H9 (cell line): ENCODE data around the gene PCBP2. TPM values are rescaled to one million over a fixed set of nuclear protein-coding genes. Genes with fewer than 3 reads are reported as not detected.

Experiments
- DNase-seq: peaks from one replicate; pipeline ENCODE4 v3.0.0-alpha.2; 2017
- H2AFZ ChIP-seq: one replicate; pipeline ENCODE4 v1.6.1; 2013; ENCODE audit warnings: mild to moderate bottlenecking, low read length, control low read depth, moderate library complexity
- H2AK5ac ChIP-seq: 2 replicates; pipeline ENCODE4 v1.6.1; 2013; ENCODE audit warnings: low read length, control low read depth, mixed read lengths; ENCODE audit not compliant: insufficient read length
- H2BK120ac ChIP-seq: one replicate; pipeline ENCODE4 v1.6.1; 2013; ENCODE audit warnings: low read depth, mild to moderate bottlenecking, low read length, control low read depth, inconsistent platforms; ENCODE audit not compliant: poor library complexity, severe bottlenecking
- H2BK12ac ChIP-seq: 2 replicates; pipeline ENCODE4 v1.6.1; 2013; ENCODE audit warnings: low read length, control low read depth, mixed read lengths, low read depth; ENCODE audit not compliant: insufficient read length
- H2BK15ac ChIP-seq: 2 replicates; pipeline ENCODE4 v1.6.1; 2013; ENCODE audit warnings: low read depth, low read length, control low read depth
- H2BK20ac ChIP-seq: one replicate; pipeline ENCODE4 v1.6.1; 2013; ENCODE audit warnings: low read depth, mild to moderate bottlenecking, low read length, control low read depth, inconsistent platforms; ENCODE audit not compliant: poor library complexity, severe bottlenecking
- H2BK5ac ChIP-seq: 2 replicates; pipeline ENCODE4 v1.6.1; 2013; ENCODE audit warnings: low read length, control low read depth, mixed read lengths; ENCODE audit not compliant: insufficient read length
- H3K14ac ChIP-seq: 2 replicates; pipeline ENCODE4 v1.6.1; 2013; ENCODE audit warnings: low read length, control low read depth; ENCODE audit not compliant: insufficient read depth
- H3K18ac ChIP-seq: 2 replicates; pipeline ENCODE4 v1.6.1; 2013; ENCODE audit warnings: low read depth, mild to moderate bottlenecking, mixed read lengths, low read length, control low read depth; ENCODE audit not compliant: insufficient read length
- H3K23ac ChIP-seq: 2 replicates; pipeline ENCODE4 v1.6.1; 2013; ENCODE audit warnings: low read length, control low read depth, mixed read lengths, low read depth; ENCODE audit not compliant: insufficient read length
- H3K23me2 ChIP-seq: 2 replicates; pipeline ENCODE4 v1.6.1; 2013; ENCODE audit warnings: low read depth, mild to moderate bottlenecking, mixed read lengths, low read length, control low read depth; ENCODE audit not compliant: insufficient read length, poor library complexity, severe bottlenecking
- H3K27ac ChIP-seq: 2 replicates; pipeline ENCODE4 v1.5.1; 2013; ENCODE audit warnings: low read length, control low read depth, mixed read lengths, low read depth; ENCODE audit not compliant: insufficient read length
- H3K27me3 ChIP-seq: 2 replicates; pipeline ENCODE4 v1.6.1; 2013; ENCODE audit warnings: low read length, control low read depth, inconsistent platforms; ENCODE audit not compliant: insufficient read depth
- H3K4ac ChIP-seq: 2 replicates; pipeline ENCODE4 v1.6.1; 2013; ENCODE audit warnings: low read depth, mild to moderate bottlenecking, control low read depth, inconsistent platforms, low read length, moderate library complexity
- H3K4me1 ChIP-seq: 2 replicates; pipeline ENCODE4 v1.6.1; 2013; ENCODE audit warnings: low read length, control low read depth, inconsistent platforms; ENCODE audit not compliant: insufficient read depth
- H3K4me2 ChIP-seq: 2 replicates; pipeline ENCODE4 v1.6.1; 2013; ENCODE audit warnings: low read length, control low read depth, mixed read lengths; ENCODE audit not compliant: insufficient read length, insufficient read depth
- H3K56ac ChIP-seq: 2 replicates; pipeline ENCODE4 v1.6.1; 2013; ENCODE audit warnings: low read depth, mild to moderate bottlenecking, mixed read lengths, low read length, control low read depth; ENCODE audit not compliant: insufficient read length
- H3K79me1 ChIP-seq: 2 replicates; pipeline ENCODE4 v1.6.1; 2013; ENCODE audit warnings: low read depth, mild to moderate bottlenecking, moderate library complexity, low read length, control low read depth, inconsistent platforms; ENCODE audit not compliant: insufficient read depth, poor library complexity, severe bottlenecking
- H3K79me2 ChIP-seq: 2 replicates; pipeline ENCODE4 v1.6.1; 2013; ENCODE audit warnings: low read length, control low read depth, inconsistent platforms; ENCODE audit not compliant: insufficient read depth
- H3K9ac ChIP-seq: 2 replicates; pipeline ENCODE4 v1.6.1; 2013; ENCODE audit warnings: low read length, control low read depth, mixed read lengths; ENCODE audit not compliant: insufficient read length; ENCODE audit errors: extremely low read depth
- H3K9me3 ChIP-seq: one replicate; pipeline ENCODE4 v1.6.1; 2013; ENCODE audit warnings: low read depth, low read length, inconsistent platforms; ENCODE audit not compliant: control insufficient read depth
- H3T11ph ChIP-seq: one replicate; pipeline ENCODE4 v1.6.1; 2013; ENCODE audit warnings: mild to moderate bottlenecking, low read length, control low read depth, inconsistent platforms
- H4K20me1 ChIP-seq: one replicate; pipeline ENCODE4 v1.6.1; 2013; ENCODE audit not compliant: control insufficient read depth, insufficient read length, insufficient read depth
- H4K5ac ChIP-seq: 2 replicates; pipeline ENCODE4 v1.6.1; 2013; ENCODE audit warnings: low read depth, mild to moderate bottlenecking, mixed read lengths, low read length, control low read depth; ENCODE audit not compliant: insufficient read length
- H4K8ac ChIP-seq: replicated peaks from 2 replicates; pipeline ENCODE4 v1.6.1; 2013; ENCODE audit warnings: low read length, control low read depth, mixed read lengths, low read depth; ENCODE audit not compliant: insufficient read length
- H4K91ac ChIP-seq: 2 replicates; pipeline ENCODE4 v1.6.1; 2013; ENCODE audit warnings: low read depth, mild to moderate bottlenecking, moderate library complexity, mixed read lengths, low read length, control low read depth; ENCODE audit not compliant: insufficient read length
- H3K27ac Mint-ChIP-seq, 3 experiments: 2 replicates in 2 of 3; 3 replicates in 1 of 3; pipeline ENCODE4 v1.8.0; 2020 to 2021; ENCODE audit warnings: mixed read lengths in 3 of 3, mild to moderate bottlenecking in 1 of 3, moderate library complexity in 1 of 3
- H3K27me3 Mint-ChIP-seq: 2 replicates; pipeline ENCODE4 v1.8.0; 2021; ENCODE audit warnings: low read depth, mild to moderate bottlenecking, moderate library complexity, mixed read lengths
- H3K36me3 Mint-ChIP-seq, 3 experiments: 2 replicates in 2 of 3; 3 replicates in 1 of 3; pipeline ENCODE4 v1.8.0; 2020 to 2021; ENCODE audit warnings: low read depth in 3 of 3, mixed read lengths in 3 of 3; ENCODE audit not compliant: insufficient read depth in 1 of 3
- H3K4me1 Mint-ChIP-seq, 2 experiments: 2 replicates each; pipeline ENCODE4 v1.8.0; 2020; ENCODE audit warnings: mixed read lengths in 2 of 2
- H3K4me3 Mint-ChIP-seq, 2 experiments: 2 replicates in 1 of 2; 3 replicates in 1 of 2; pipeline ENCODE4 v1.8.0; 2020 to 2021; ENCODE audit warnings: mild to moderate bottlenecking in 2 of 2, mixed read lengths in 2 of 2, moderate library complexity in 1 of 2
- H3K9me3 Mint-ChIP-seq, 2 experiments: 2 replicates in 1 of 2; 3 replicates in 1 of 2; pipeline ENCODE4 v1.8.0; 2020; ENCODE audit warnings: mild to moderate bottlenecking in 2 of 2, mixed read lengths in 2 of 2, moderate library complexity in 1 of 2
- WGBS: extraction: QIAGEN DNeasy Blood & Tissue Kit; methylation state at CpG from one replicate; pipeline ENCODE4 v1.1.7; 2013; ENCODE audit warnings: missing lambda C conversion rate, low lambda C conversion rate, mixed read lengths; ENCODE audit not compliant: insufficient read length; ENCODE audit errors: extremely low coverage; 5-methylcytosine and 5-hydroxymethylcytosine counted together
- total RNA-seq: library from RNA; stranded (reverse); gene quantifications from 2 replicates; pipeline ENCODE4 v1.2.1, GENCODE V29; 2021
- TF ChIP-seq, protein P1 (sequence below): fragments of 200-600 bp; sonication (generic); conservative IDR thresholded peaks from 3 replicates; pipeline ENCODE4 v1.8.0; 2021; ENCODE audit warnings: antibody characterized with exemption, mild to moderate bottlenecking

The PCBP2 gene
- total RNA-seq, 1 experiment from 2014 or later, result 1,207 TPM

DNA sequence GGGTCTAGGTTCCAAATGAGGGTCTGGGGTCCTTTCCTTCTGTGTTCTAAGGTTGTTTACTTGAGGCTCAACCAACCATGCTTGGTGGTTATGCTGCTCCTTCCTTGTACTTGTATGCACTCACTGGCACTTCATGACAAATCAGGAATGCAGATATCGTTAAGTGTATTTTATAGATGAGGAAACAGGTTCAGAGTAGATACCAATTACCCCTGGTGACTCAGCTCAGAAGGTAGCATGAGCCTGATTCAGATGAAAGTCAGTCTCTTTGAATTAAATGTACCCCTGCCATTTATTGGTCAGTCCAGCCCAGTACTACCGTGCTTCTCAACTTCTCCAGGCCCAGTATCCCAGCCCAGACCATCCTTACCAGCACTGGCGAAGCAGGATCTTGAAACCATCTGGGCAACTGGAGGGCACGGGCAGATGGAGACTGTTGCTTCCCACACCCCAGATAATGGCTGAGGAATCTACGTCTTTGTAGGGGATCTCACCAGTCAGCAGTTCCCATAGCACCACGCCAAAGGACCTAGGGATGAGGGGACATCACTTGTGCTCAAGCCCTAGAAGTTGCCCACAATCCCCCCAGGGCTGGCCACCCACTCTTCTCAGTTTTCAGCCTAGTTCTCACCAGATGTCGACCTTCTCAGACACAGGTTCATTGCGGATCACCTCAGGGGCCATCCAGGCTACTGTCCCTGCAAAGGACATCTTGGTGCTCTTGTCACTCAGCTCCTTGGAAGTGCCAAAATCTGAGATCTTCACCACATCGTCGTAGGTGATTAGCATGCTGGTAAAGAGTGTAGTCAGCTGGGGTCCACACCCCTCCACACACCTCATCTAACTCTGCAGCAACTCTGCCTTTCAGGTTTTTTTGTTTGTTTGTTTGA lies 33.0 kb downstream of the PCBP2 start:
- no peak overlapping the region for H3K4ac ChIP-seq
- no peak overlapping the region for H2BK15ac ChIP-seq
- H4K91ac ChIP-seq, result no peak overlapping the region
- Mint-ChIP-seq H3K9me3 (no peaks in the 10 kb centered on the region), H3K4me3 (no peak overlapping the region; a peak in 1 of 5 replicates), H3K36me3 (peaks cover 31 to 60% (median 59%) of the 10 kb centered on the region in 3 experiments), H3K27ac (peak overlapping the region in 1 of 3 experiments; percentile 84; a peak in 2 of 7 replicates), H3K4me1 (peaks cover 16 to 22% of the 10 kb centered on the region in 2 experiments), H3K27me3 (peaks cover 1% of the 10 kb centered on the region; the same call in 1 of the 2 replicates)
- H3K79me2 ChIP-seq, result no peaks in the 10 kb centered on the region
- no peak overlapping the region for H3K14ac ChIP-seq
- no peak overlapping the region for H3T11ph ChIP-seq
- DNase-seq, result no peak
- H3K9me3 ChIP-seq, result no peaks in the 10 kb centered on the region
- H3K4me1 ChIP-seq, result no peaks in the 10 kb centered on the region
- H3K4me2 ChIP-seq, result no peak overlapping the region
- no peak overlapping the region for H2AK5ac ChIP-seq
- no peak overlapping the region for H2BK5ac ChIP-seq
- H2BK120ac ChIP-seq, result no peak overlapping the region
- H3K9ac ChIP-seq, result no peak overlapping the region
- H2BK20ac ChIP-seq, result no peak overlapping the region
- H3K18ac ChIP-seq, result no peak overlapping the region
- H3K79me1 ChIP-seq, result no peaks in the 10 kb centered on the region
- H4K5ac ChIP-seq, result no peak overlapping the region
- no peaks in the 10 kb centered on the region for H4K20me1 ChIP-seq
- no peak overlapping the region for H3K56ac ChIP-seq
- H3K27me3 ChIP-seq, result no peaks in the 10 kb centered on the region
- TF ChIP-seq, protein P1, sequence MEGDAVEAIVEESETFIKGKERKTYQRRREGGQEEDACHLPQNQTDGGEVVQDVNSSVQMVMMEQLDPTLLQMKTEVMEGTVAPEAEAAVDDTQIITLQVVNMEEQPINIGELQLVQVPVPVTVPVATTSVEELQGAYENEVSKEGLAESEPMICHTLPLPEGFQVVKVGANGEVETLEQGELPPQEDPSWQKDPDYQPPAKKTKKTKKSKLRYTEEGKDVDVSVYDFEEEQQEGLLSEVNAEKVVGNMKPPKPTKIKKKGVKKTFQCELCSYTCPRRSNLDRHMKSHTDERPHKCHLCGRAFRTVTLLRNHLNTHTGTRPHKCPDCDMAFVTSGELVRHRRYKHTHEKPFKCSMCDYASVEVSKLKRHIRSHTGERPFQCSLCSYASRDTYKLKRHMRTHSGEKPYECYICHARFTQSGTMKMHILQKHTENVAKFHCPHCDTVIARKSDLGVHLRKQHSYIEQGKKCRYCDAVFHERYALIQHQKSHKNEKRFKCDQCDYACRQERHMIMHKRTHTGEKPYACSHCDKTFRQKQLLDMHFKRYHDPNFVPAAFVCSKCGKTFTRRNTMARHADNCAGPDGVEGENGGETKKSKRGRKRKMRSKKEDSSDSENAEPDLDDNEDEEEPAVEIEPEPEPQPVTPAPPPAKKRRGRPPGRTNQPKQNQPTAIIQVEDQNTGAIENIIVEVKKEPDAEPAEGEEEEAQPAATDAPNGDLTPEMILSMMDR, result no peak
- H3K23me2 ChIP-seq, result no peaks in the 10 kb centered on the region
- H3K23ac ChIP-seq, result no peak overlapping the region
- no CpG with 5 or more reads among the region's 10 CpGs for WGBS
- no peak overlapping the region for H2AFZ ChIP-seq
- no peak overlapping the region for H4K8ac ChIP-seq
- H2BK12ac ChIP-seq, result no peak overlapping the region
- no peak overlapping the region for H3K27ac ChIP-seq
